Kidney epithelial cell (primary cell): ENCODE measurements around the gene EBF4. TPM values are rescaled to one million over a fixed set of nuclear protein-coding genes. Genes with fewer than 3 reads are reported as not detected.

Experiments used
- DNase-seq: peaks from one replicate; pipeline ENCODE4 v3.0.0-alpha.2; 2010; ENCODE audit warnings: low read depth
- H3K27me3 ChIP-seq: 2 replicates; pipeline ENCODE4 v1.6.0; 2011; ENCODE audit warnings: low read length; ENCODE audit not compliant: control insufficient read depth, insufficient read depth
- H3K36me3 ChIP-seq: 2 replicates; pipeline ENCODE4 v1.5.1; 2011; ENCODE audit warnings: low read length; ENCODE audit not compliant: control insufficient read depth, insufficient read depth
- H3K4me3 ChIP-seq: 2 replicates; pipeline ENCODE4 v1.5.1; 2011; ENCODE audit warnings: low read depth, mild to moderate bottlenecking, control low read depth, low read length
- CTCF ChIP-seq: IDR thresholded peaks from 2 replicates; pipeline ENCODE4 v1.5.1; 2011; ENCODE audit warnings: mild to moderate bottlenecking, moderate library complexity, low read length, control low read depth, inconsistent platforms; ENCODE audit not compliant: insufficient read depth, poor library complexity, severe bottlenecking
- total RNA-seq: library from RNA; depleted of rRNA; stranded (reverse); fragments of >200 nt; gene quantifications from 2 replicates; pipeline ENCODE4 v1.2.3, GENCODE V29; 2015

The EBF4 gene
- total RNA-seq, 1 donor from 2014 or later: 8.1 TPM

GRCh38 chr20:2757969-2758368, 65.4 kb downstream of the EBF4 start:
- DNase-seq: no peak
- Histone ChIP-seq H3K27me3 (peaks cover 45% of the 10 kb centered on the region), H3K4me3 (no peak overlapping the region), H3K36me3 (no peaks in the 10 kb centered on the region)
- no peak for TF ChIP-seq CTCF

- TF ChIP-seq CTCF: no peak
Observed at GRCh38 chr20:2759143-2759542, 66.6 kb downstream of the EBF4 start.

GRCh38 chr20:2759603-2760296, 67.2 kb downstream of the EBF4 start:
- DNase-seq: no peak
- Histone ChIP-seq H3K27me3 (peaks cover 33% of the 10 kb centered on the region), H3K36me3 (no peaks in the 10 kb centered on the region), H3K4me3 (no peak overlapping the region)
- no peak for TF ChIP-seq CTCF

More at GRCh38 chr20:2759143-2759542, 66.6 kb downstream of the EBF4 start:
- peaks cover 39% of the 10 kb centered on the region for H3K27me3 ChIP-seq
- no peak overlapping the region for H3K4me3 ChIP-seq
- DNase-seq: no peak
- H3K36me3 ChIP-seq: no peaks in the 10 kb centered on the region

- DNase-seq: no peak
- no peaks in the 10 kb centered on the region for H3K36me3 ChIP-seq
- no peak for TF ChIP-seq CTCF
Observed at GRCh38 chr20:2760297-2760951, 67.8 kb downstream of the EBF4 start.

GRCh38 chr20:2760952-2761305, 68.3 kb downstream of the EBF4 start:
- no peak overlapping the region for H3K4me3 ChIP-seq
- H3K27me3 ChIP-seq: peaks cover 21% of the 10 kb centered on the region
- DNase-seq: no peak
- H3K36me3 ChIP-seq: no peaks in the 10 kb centered on the region
- TF ChIP-seq CTCF: no peak

More at GRCh38 chr20:2760297-2760951, 67.8 kb downstream of the EBF4 start:
- Histone ChIP-seq H3K27me3 (peaks cover 26% of the 10 kb centered on the region), H3K4me3 (no peak overlapping the region)
